ENCODE results near the gene CLEC10A. TPM values are rescaled to one million over a fixed set of nuclear protein-coding genes. Genes with fewer than 3 reads are reported as not detected.
A peak's percentile ranks its signal among the peaks of the same experiment; 100 is the strongest.
"Not testable (repeated sequence)": the region's sequence is repeated elsewhere in the genome, so short reads cannot be mapped to it uniquely, and the experiment has no call there.

CLEC10A gene
- total RNA-seq, 2 donors from 2014 or later = 0.96 to 9.7 TPM

- intact Hi-C loops (cut with DNase I) = no loop called here
- Histone ChIP-seq H3K36me3 (no peaks in the 10 kb centered on the region), H3K4me1 (no peaks in the 10 kb centered on the region), H3K4me3 (no peak overlapping the region), H3K9me3 (no peaks in the 10 kb centered on the region), H3K9ac (ENCODE audit: low read depth in 2 of 2, low read length in 2 of 2) (no peak overlapping the region), H3K27me3 (no peaks in the 10 kb centered on the region), H3K27ac (no peak overlapping the region)
- DNase-seq = no peak
- no peak for TF ChIP-seq CTCF (IDR thresholded peaks at IDR 0.05)
Measured at GRCh38 chr17:7056386-7056785, 23.7 kb downstream of the CLEC10A start.

- H3K4me1 ChIP-seq; H3K27ac ChIP-seq; H3K4me3 ChIP-seq; H3K9ac ChIP-seq (ENCODE audit: low read depth in 2 of 2, low read length in 2 of 2); H3K27me3 ChIP-seq; H3K9me3 ChIP-seq; DNase-seq; H3K36me3 ChIP-seq: not testable (repeated sequence)
- intact Hi-C loops (cut with DNase I) = loop anchor here (2.0 to 5.0 kb wide), 2 partner anchors 126 to 297 kb away; no protein-coding TSS in a partner anchor
Measured at GRCh38 chr17:7050583-7050982, 29.5 kb downstream of the CLEC10A start.

- H3K4me1 ChIP-seq = peaks cover under 1% of the 10 kb centered on the region
Measured at GRCh38 chr17:7048968-7049367, 31.1 kb downstream of the CLEC10A start.

GRCh38 chr17:7047566-7047965 lies 32.5 kb downstream of the CLEC10A start:
- intact Hi-C loops (cut with DNase I) = no loop called here
- DNase-seq = no peak
- TF ChIP-seq CTCF (IDR thresholded peaks at IDR 0.05) = no peak
- Histone ChIP-seq H3K27me3 (peaks cover 5% of the 10 kb centered on the region), H3K4me3 (no peak overlapping the region), H3K36me3 (no peaks in the 10 kb centered on the region), H3K9ac (ENCODE audit: low read depth in 2 of 2, low read length in 2 of 2) (no peak overlapping the region), H3K9me3 (no peaks in the 10 kb centered on the region), H3K27ac (peak overlapping the region; percentile 71), H3K4me1 (peaks cover 15% of the 10 kb centered on the region)

More at GRCh38 chr17:7048968-7049367, 31.1 kb downstream of the CLEC10A start:
- Histone ChIP-seq H3K27me3 (no peaks in the 10 kb centered on the region), H3K27ac (no peak overlapping the region), H3K9me3 (no peaks in the 10 kb centered on the region), H3K9ac (ENCODE audit: low read depth in 2 of 2, low read length in 2 of 2) (no peak overlapping the region), H3K36me3 (no peaks in the 10 kb centered on the region), H3K4me3 (no peak overlapping the region)
- intact Hi-C loops (cut with DNase I) = no loop called here
- DNase-seq = no peak
- no peak for TF ChIP-seq CTCF (IDR thresholded peaks at IDR 0.05)

- peaks cover 18% of the 10 kb centered on the region for H3K4me1 ChIP-seq
- peak overlapping the region; percentile 21 for H3K4me3 ChIP-seq
- peak; percentile 80 for DNase-seq
Measured at GRCh38 chr17:7046725-7047397, 33.2 kb downstream of the CLEC10A start.

GRCh38 chr17:7046127-7046724 lies 33.8 kb downstream of the CLEC10A start:
- H3K4me3 ChIP-seq = peak overlapping the region; percentile 21
- peak; percentile 95 for DNase-seq
- peaks cover 18% of the 10 kb centered on the region for H3K4me1 ChIP-seq
- peak overlapping the region; percentile 71 for H3K27ac ChIP-seq
- peak; percentile 2 for TF ChIP-seq CTCF (IDR thresholded peaks at IDR 0.05)
- peak overlapping the region; percentile 26 to 76 for H3K9ac ChIP-seq (ENCODE audit: low read depth in 2 of 2, low read length in 2 of 2)
- H3K36me3 ChIP-seq = no peaks in the 10 kb centered on the region
- no peaks in the 10 kb centered on the region for H3K9me3 ChIP-seq
- H3K27me3 ChIP-seq = peaks cover 7% of the 10 kb centered on the region
- intact Hi-C loops (cut with DNase I) = no loop called here

More at GRCh38 chr17:7046725-7047397, 33.2 kb downstream of the CLEC10A start:
- Histone ChIP-seq H3K27ac (peak overlapping the region; percentile 71), H3K9ac (ENCODE audit: low read depth in 2 of 2, low read length in 2 of 2) (peak overlapping the region; percentile 26 to 76)
- H3K36me3 ChIP-seq; H3K9me3 ChIP-seq; intact Hi-C loops (cut with DNase I); H3K27me3 ChIP-seq: not testable (repeated sequence)
